Fibroblast of the aortic adventitia (primary cell): ENCODE measurements around the gene BBS12. TPM values are rescaled to one million over a fixed set of nuclear protein-coding genes. Genes with fewer than 3 reads are reported as not detected.

Experiments
- DNase-seq: peaks from one replicate; pipeline ENCODE4 v3.0.0-alpha.2; 2010; ENCODE audit warnings: low read depth
- H3K4me3 ChIP-seq: 2 replicates; pipeline ENCODE4 v1.5.1; 2011; ENCODE audit warnings: low read depth, mild to moderate bottlenecking, control low read depth, low read length, moderate library complexity
- total RNA-seq: library from RNA; depleted of rRNA; stranded (reverse); fragments of >200 nt; gene quantifications from 2 replicates; pipeline ENCODE4 v1.2.3, GENCODE V29; 2012; ENCODE audit warnings: low replicate concordance
- TF ChIP-seq, protein P1 (sequence below): IDR thresholded peaks from 2 replicates; pipeline ENCODE4 v1.5.1; 2011; ENCODE audit warnings: mild to moderate bottlenecking, low read length, control low read depth, inconsistent platforms; ENCODE audit not compliant: insufficient read depth

The BBS12 gene
- total RNA-seq, 1 donor, result 5.8 TPM

DNA sequence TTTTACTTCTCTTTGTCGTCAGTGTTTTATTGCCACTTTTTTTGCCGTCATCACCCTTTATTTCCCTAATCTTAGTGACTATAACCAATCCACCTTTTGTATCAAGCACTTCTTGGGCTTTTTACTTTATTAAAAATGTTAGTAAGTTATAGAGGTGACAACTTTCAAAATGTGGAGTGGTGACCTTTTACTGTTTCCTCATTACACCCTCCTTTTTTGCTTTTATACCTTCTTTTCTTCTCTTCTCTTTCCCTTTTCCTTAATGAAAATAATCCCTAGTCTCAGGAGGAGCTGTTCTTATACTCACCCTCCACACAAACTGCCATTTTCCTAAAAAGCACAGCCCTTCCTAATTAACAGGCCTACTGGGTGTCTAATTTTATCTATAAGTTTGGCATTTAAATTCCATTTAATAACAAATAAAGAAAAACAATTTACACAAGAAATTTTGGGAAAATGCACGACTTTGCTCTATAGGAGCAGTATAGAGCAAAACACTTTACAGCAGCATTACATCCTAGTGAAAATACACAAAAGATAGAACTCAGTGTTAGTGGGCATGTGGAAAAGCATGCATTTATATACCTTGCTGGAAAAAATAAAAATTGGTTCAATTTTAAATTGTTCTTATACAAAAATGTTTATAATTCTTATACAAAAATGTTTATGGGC is 27.3 kb downstream of the BBS12 start:
- TF ChIP-seq, protein P1, sequence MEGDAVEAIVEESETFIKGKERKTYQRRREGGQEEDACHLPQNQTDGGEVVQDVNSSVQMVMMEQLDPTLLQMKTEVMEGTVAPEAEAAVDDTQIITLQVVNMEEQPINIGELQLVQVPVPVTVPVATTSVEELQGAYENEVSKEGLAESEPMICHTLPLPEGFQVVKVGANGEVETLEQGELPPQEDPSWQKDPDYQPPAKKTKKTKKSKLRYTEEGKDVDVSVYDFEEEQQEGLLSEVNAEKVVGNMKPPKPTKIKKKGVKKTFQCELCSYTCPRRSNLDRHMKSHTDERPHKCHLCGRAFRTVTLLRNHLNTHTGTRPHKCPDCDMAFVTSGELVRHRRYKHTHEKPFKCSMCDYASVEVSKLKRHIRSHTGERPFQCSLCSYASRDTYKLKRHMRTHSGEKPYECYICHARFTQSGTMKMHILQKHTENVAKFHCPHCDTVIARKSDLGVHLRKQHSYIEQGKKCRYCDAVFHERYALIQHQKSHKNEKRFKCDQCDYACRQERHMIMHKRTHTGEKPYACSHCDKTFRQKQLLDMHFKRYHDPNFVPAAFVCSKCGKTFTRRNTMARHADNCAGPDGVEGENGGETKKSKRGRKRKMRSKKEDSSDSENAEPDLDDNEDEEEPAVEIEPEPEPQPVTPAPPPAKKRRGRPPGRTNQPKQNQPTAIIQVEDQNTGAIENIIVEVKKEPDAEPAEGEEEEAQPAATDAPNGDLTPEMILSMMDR, result peak; percentile 80
- DNase-seq, result peak; percentile 59
- no peak overlapping the region for H3K4me3 ChIP-seq

- DNase-seq, result no peak
- H3K4me3 ChIP-seq, result no peak overlapping the region
- TF ChIP-seq, protein P1, result no peak
Observed at GRCh38 chr4:122762520-122762919, 30.0 kb downstream of the BBS12 start.

GRCh38 chr4:122762966-122763716 is 30.6 kb downstream of the BBS12 start:
- H3K4me3 ChIP-seq, result no peak overlapping the region
- DNase-seq, result no peak
- TF ChIP-seq, protein P1, result no peak

DNA sequence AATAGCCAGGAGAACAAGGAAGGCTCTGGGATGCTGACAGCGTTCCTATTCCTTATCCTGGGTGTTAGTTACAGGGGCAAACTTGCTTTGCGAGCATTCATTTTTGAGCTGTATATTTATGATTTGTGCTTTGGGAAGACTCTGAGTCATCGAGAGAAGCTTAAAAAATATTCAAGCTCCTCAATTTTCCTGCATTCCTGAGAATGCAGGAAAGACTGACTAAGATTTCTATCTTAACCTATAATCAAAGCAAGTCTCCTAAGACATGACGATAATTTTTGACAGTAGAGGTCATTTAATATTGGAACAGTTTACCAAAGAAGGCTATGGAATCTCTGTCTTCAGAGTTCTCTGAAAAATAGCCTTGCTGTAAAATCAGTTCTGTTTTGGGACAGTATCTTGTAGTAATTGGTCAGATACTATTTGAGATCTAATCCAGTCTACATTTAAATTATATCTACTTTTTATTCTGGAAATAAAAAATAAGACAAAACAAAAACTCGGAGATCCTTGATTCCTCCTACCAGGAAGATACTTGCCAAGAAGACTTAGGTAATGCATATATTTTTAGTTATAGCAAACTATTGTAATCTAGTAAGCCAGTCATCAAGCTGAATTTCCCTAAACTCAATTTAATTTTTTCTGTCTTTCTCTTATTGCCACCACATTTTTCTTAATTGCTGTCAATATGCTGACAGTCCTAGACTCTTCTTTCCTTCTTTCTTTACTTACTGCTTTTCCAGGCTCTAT is 31.7 kb downstream of the BBS12 start:
- TF ChIP-seq, protein P1, result no peak
- H3K4me3 ChIP-seq, result no peak overlapping the region
- DNase-seq, result peak; percentile 79

DNA sequence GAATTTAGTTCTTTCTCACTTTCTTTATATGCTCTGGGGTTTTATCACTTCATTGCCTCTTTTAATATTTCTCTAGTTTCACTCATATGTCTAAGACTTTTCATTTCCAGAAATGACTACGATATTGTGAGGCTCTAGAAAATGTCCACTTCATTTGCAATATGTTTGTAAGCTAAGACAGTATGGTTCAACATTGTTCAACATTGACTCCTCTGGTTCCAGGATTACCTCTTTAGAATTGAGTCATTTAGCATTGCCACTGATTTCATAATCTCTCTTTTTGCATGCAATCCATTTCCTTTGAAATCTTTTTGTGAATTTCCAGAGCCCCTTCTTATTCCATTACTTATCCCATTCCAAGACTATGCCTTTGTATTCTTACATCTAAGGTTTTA is 32.3 kb downstream of the BBS12 start:
- TF ChIP-seq, protein P1, result no peak
- DNase-seq, result peak; percentile 97
- no peak overlapping the region for H3K4me3 ChIP-seq

GRCh38 chr4:122765692-122766352 is 33.3 kb downstream of the BBS12 start:
- H3K4me3 ChIP-seq, result no peak overlapping the region
- TF ChIP-seq, protein P1, result no peak
- DNase-seq, result peak; percentile 93
